Measurements from ENCODE around the gene SPDEF.

SPDEF gene

DNA sequence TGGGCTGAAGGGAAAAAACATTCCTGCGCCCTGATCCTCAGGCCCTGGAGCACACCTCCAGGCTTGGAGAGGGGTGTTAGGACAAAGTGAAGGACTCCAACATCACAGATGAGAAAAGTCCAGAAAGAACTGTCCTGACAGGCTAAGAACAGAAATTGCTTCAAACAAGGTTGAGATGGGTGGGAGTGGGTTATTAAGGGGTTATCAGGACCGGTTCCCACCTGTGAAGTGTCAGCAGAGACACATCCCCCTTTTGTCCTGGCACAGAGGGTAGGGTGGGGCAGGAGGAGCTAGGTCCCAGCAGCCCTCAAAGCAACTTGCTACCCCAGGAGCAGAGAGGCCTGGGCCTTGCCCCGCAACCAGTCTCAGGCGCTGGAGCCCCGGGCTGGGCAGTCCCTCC is 3.5 kb downstream of the SPDEF start:
- TF ChIP-seq ZFX (IDR thresholded peaks at IDR 0.05; ENCODE audit: borderline replicate concordance): no peak
- TF ChIP-seq, protein P1, sequence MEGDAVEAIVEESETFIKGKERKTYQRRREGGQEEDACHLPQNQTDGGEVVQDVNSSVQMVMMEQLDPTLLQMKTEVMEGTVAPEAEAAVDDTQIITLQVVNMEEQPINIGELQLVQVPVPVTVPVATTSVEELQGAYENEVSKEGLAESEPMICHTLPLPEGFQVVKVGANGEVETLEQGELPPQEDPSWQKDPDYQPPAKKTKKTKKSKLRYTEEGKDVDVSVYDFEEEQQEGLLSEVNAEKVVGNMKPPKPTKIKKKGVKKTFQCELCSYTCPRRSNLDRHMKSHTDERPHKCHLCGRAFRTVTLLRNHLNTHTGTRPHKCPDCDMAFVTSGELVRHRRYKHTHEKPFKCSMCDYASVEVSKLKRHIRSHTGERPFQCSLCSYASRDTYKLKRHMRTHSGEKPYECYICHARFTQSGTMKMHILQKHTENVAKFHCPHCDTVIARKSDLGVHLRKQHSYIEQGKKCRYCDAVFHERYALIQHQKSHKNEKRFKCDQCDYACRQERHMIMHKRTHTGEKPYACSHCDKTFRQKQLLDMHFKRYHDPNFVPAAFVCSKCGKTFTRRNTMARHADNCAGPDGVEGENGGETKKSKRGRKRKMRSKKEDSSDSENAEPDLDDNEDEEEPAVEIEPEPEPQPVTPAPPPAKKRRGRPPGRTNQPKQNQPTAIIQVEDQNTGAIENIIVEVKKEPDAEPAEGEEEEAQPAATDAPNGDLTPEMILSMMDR (IDR thresholded peaks at IDR 0.05): no peak
- H3K27ac ChIP-seq: peak overlapping the region; percentile 99

DNA sequence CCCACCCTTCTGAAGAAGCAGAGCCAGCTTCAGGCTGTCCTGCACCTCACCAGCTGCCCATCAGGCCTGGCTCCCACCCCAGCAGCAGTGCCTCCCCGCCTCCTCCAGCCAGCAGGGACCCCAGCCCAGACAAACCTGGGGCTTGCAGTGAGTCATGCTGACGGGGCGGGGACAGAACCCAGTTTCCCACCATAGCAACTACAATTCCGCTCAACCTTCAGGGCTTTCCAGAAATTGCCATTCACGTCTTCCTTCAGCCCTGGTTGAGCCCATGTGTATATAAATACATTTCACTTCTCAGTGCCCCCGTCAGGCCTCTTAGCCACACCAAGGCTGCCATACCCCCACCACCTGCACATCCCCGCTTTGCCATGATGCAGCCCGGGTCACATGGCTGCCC is 4.4 kb downstream of the SPDEF start:
- peak overlapping the region; percentile 99 for H3K27ac ChIP-seq
- TF ChIP-seq, protein P1 (IDR thresholded peaks at IDR 0.05): no peak
- TF ChIP-seq ZFX (IDR thresholded peaks at IDR 0.05; ENCODE audit: borderline replicate concordance): no peak

DNA sequence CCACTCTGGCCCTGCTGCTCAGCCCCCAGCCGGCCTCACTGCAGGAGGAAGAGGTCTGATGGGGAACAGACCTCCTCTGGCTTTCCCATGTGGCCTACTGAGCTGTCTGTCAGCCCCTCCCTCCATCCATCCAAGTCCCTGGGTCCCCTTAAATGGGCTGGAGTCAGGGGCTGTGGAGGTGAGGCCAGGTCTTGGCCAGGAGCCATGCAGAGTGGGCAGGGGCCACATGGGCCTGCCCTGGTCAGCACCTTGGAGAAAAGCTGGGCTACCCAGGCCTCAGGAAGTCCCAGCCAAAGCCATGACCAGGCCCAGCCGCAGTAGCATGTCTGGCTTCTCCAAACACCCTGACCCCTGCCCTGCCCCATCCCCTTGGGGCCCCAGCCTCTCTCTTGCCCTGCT is 6.3 kb downstream of the SPDEF start:
- TF ChIP-seq, protein P1 (IDR thresholded peaks at IDR 0.05): no peak
- no peak for TF ChIP-seq ZFX (IDR thresholded peaks at IDR 0.05; ENCODE audit: borderline replicate concordance)
- peak overlapping the region; percentile 99 for H3K27ac ChIP-seq

DNA sequence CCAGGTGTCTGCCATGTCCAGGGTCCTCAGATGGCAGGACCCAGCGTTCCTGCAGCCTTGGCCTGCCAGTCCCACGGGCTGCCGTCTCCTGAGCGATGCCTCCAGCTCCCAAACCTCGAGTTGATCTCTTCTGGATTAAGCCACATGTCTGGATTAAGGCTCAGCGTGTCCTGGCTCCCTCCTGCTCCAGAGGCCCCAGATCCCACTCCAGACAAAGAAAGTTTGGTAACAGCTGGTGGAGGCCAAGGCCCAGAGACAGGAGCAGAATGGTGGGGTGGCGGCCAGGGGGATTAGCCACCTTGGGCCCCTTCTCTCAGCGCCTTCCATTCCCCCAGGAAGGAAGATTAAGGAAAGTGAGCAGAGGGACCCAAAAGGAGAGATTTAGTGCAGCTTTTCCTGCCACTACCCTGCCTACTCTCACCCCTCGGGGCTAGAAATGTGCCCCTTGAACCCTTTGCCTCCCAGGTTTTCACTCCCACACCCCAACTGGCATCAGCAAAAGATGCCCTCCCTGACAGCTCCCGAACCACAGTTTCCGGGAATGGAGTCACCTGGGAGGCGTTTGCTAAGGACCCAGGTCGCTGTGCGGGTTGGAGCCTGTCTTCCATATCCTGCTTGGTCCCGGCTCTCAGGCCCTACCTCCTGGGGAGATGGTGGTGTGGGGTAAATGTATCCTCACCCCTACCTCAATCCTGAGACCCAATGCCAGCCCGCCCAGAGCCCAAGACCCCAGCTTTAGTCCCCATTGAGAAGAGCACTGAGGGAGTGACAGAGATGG is 6.9 kb downstream of the SPDEF start:
- TF ChIP-seq ZFX (IDR thresholded peaks at IDR 0.05; ENCODE audit: borderline replicate concordance): no peak
- TF ChIP-seq, protein P1 (IDR thresholded peaks at IDR 0.05): no peak
- peak overlapping the region; percentile 99 for H3K27ac ChIP-seq

DNA sequence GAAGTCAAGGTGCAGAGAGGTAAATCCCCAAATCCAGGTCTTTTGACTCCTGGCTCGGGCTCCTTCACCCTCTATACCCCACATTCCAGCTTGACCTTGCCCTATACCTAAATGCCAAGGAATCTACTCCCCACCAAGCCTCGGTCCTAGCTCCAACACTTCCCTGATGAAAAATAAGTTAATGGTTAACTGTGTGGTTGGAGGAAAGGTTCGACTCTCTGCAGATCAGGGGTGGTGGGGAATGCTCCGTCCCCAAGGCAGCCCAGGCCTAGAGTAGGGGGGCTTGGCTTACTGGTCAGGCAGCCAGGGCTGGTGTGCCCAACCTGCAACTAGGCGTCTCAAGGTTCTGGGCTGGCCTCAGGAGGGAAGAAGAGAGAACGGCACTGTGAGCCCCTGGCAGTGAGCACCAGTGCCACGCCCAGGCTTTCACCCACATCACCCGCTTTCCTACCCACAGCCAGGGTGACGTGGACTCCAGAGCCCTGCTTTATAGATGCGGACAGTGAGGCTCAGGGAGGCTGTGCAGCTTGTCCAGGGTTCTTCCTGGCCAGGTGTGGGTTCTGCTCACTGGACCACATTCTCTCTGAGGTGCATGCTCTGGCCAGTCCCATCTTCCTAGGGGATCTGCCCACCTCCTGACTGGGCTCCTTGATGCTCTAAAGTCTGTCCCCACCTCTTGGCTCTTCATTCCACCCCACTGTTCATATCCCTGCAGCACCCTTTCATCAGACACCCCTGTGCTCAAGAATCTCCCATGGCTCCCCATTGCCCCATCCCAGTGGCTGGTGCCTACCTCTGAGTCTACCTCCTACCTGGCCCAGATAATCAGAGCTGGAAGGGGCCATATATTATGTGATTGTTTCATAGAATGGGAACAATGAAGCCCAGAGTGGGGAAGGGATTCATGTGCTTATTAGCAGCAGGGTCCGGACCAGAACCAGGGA is 8.2 kb downstream of the SPDEF start:
- peak overlapping the region; percentile 99 for H3K27ac ChIP-seq
- TF ChIP-seq, protein P1 (IDR thresholded peaks at IDR 0.05): no peak
- no peak for TF ChIP-seq ZFX (IDR thresholded peaks at IDR 0.05; ENCODE audit: borderline replicate concordance)

DNA sequence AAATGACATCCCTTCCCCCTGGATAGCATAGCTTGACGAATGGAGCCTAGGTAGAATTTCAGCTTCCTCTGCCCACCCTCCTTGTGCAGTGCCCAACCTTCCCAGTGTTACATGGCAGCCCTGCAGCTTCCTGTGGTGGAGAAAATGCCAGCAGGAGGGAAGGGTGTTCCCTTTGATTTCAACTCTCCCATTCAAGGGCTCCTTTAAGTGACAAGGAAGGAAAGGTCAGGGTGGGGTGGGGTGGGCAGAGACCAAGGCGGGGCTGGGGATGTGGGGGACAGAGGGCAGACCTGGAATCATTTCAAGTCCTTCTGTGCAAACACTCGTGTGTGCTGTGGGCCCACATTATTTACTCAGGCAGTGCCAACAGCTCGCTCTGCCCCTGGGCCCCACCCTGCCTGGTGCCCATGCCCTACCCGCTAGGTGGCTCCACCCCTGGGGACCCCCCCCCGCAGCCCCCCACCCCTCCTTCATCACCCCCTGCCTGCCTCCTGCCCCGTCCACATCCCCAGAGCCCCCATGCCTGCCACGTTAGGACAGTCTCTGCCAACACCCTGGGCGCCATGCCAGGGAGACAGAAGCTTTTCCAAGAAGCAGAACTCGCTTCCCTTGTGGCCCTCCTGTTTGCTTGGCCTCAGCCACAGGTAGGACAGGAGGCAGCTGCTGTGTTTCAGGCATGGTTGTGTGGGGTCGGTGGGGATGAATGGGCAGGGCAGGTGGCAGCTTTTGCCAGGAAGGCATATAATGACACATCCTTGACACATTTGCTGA is 9.4 kb downstream of the SPDEF start:
- TF ChIP-seq ZFX (IDR thresholded peaks at IDR 0.05; ENCODE audit: borderline replicate concordance): no peak
- TF ChIP-seq, protein P1 (IDR thresholded peaks at IDR 0.05): peak; percentile 11; the same call in 1 of the 2 replicates

More for the DNA sequence above, 9.4 kb downstream of the SPDEF start:
- H3K27ac ChIP-seq: peak overlapping the region; percentile 99

Measured in 22Rv1 (cell line).